SK-N-SH (cell line): Measurements from ENCODE around the gene RBM47.

ENCODE experiments used
- CHD2 ChIP-seq: fragments of 150-350 bp; IDR thresholded peaks from 2 replicates; pipeline ENCODE4 v1.6.1; 2018; ENCODE audit warnings: low read length; ENCODE audit not compliant: partially characterized antibody
- EP300 ChIP-seq, 2 experiments: IDR thresholded peaks; 2 replicates each; pipeline versions ENCODE4 v1.4.0 to v1.6.1; 2012; ENCODE audit warnings: borderline replicate concordance in 1 of 2, low read depth in 1 of 2, low read length in 1 of 2
- EZH2phosphoT487 ChIP-seq: fragments of 200-600 bp; sonication (generic); IDR thresholded peaks from 2 replicates; pipeline ENCODE4 v1.6.1; 2017; ENCODE audit warnings: low read depth, mixed run types, mild to moderate bottlenecking, antibody characterized with exemption, moderate library complexity, borderline replicate concordance
- NFIC ChIP-seq: IDR thresholded peaks from 2 replicates; pipeline ENCODE4 v1.4.0; 2012; ENCODE audit warnings: borderline replicate concordance
- POLR2AphosphoS5 ChIP-seq: IDR thresholded peaks from 2 replicates; pipeline ENCODE4 v1.6.1; 2012; ENCODE audit warnings: low read depth, low read length
- RCOR1 ChIP-seq: fragments of 150-350 bp; IDR thresholded peaks from 2 replicates; pipeline ENCODE4 v1.6.1; 2017; ENCODE audit warnings: antibody characterized with exemption, low read length
- RFX5 ChIP-seq: IDR thresholded peaks from 2 replicates; pipeline ENCODE4 v1.6.1; 2012; ENCODE audit warnings: mild to moderate bottlenecking, improper control_type of control experiment, low read length
- RXRA ChIP-seq: IDR thresholded peaks from 2 replicates; pipeline ENCODE4 v1.4.0; 2012; ENCODE audit warnings: low read depth, mild to moderate bottlenecking, borderline replicate concordance
- SIN3A ChIP-seq: IDR thresholded peaks from 2 replicates; pipeline ENCODE4 v1.6.1; 2012; ENCODE audit warnings: low read depth, mild to moderate bottlenecking, low read length, moderate library complexity, borderline replicate concordance
- TAF1 ChIP-seq: IDR thresholded peaks from 2 replicates; pipeline ENCODE4 v1.6.1; 2012; ENCODE audit warnings: low read depth, mild to moderate bottlenecking, low read length, moderate library complexity, borderline replicate concordance
- USF1 ChIP-seq: IDR thresholded peaks from 2 replicates; pipeline ENCODE4 v1.4.0; 2012; ENCODE audit warnings: low read depth, borderline replicate concordance
- TF ChIP-seq, protein P1 (sequence below): IDR thresholded peaks from 2 replicates; pipeline ENCODE4 v1.4.0; 2012; ENCODE audit warnings: low read depth
- TF ChIP-seq, protein P2 (sequence below): fragments of 200-600 bp; sonication (generic); IDR thresholded peaks from 2 replicates; pipeline ENCODE4 v1.6.1; 2017; ENCODE audit warnings: antibody characterized with exemption, mild to moderate bottlenecking, moderate library complexity
- TF ChIP-seq, protein P3 (sequence below): IDR thresholded peaks from 2 replicates; pipeline ENCODE4 v1.6.1; 2012; ENCODE audit warnings: mild to moderate bottlenecking, low read depth, low read length, moderate library complexity

DNA sequence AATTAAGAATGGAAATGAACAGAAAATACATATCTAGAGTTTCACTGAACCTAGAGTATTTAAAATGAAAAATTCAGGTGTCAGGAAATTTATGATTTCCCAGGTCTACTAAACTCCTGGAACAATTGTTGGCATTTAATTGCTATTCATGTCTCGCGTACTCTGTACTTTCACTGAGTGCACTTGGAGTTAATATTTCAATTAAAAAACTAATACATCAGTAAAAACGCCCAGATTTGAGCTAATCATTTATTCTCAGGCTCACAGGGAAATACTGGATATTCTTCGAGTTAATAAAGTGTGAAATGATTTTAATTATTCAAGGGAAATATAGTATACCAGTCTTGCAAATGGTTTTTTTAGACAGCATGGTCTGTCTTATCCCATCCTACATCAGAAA lies 168.6 kb downstream of the RBM47 start:
- TF ChIP-seq, protein P1, sequence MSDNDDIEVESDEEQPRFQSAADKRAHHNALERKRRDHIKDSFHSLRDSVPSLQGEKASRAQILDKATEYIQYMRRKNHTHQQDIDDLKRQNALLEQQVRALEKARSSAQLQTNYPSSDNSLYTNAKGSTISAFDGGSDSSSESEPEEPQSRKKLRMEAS = no peak
- TF ChIP-seq TAF1 (no peak), SIN3A (no peak), CHD2 (no peak), POLR2AphosphoS5 (no peak), USF1 (no peak), RFX5 (no peak), EP300 (IDR thresholded peaks at IDR 0.05; ENCODE audit: borderline replicate concordance in 1 of 2, low read depth in 1 of 2, low read length in 1 of 2) (no peak), RCOR1 (no peak), NFIC (no peak), RXRA (no peak), EZH2phosphoT487 (no peak)
- TF ChIP-seq, protein P2, sequence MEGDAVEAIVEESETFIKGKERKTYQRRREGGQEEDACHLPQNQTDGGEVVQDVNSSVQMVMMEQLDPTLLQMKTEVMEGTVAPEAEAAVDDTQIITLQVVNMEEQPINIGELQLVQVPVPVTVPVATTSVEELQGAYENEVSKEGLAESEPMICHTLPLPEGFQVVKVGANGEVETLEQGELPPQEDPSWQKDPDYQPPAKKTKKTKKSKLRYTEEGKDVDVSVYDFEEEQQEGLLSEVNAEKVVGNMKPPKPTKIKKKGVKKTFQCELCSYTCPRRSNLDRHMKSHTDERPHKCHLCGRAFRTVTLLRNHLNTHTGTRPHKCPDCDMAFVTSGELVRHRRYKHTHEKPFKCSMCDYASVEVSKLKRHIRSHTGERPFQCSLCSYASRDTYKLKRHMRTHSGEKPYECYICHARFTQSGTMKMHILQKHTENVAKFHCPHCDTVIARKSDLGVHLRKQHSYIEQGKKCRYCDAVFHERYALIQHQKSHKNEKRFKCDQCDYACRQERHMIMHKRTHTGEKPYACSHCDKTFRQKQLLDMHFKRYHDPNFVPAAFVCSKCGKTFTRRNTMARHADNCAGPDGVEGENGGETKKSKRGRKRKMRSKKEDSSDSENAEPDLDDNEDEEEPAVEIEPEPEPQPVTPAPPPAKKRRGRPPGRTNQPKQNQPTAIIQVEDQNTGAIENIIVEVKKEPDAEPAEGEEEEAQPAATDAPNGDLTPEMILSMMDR = no peak
- TF ChIP-seq, protein P3, sequence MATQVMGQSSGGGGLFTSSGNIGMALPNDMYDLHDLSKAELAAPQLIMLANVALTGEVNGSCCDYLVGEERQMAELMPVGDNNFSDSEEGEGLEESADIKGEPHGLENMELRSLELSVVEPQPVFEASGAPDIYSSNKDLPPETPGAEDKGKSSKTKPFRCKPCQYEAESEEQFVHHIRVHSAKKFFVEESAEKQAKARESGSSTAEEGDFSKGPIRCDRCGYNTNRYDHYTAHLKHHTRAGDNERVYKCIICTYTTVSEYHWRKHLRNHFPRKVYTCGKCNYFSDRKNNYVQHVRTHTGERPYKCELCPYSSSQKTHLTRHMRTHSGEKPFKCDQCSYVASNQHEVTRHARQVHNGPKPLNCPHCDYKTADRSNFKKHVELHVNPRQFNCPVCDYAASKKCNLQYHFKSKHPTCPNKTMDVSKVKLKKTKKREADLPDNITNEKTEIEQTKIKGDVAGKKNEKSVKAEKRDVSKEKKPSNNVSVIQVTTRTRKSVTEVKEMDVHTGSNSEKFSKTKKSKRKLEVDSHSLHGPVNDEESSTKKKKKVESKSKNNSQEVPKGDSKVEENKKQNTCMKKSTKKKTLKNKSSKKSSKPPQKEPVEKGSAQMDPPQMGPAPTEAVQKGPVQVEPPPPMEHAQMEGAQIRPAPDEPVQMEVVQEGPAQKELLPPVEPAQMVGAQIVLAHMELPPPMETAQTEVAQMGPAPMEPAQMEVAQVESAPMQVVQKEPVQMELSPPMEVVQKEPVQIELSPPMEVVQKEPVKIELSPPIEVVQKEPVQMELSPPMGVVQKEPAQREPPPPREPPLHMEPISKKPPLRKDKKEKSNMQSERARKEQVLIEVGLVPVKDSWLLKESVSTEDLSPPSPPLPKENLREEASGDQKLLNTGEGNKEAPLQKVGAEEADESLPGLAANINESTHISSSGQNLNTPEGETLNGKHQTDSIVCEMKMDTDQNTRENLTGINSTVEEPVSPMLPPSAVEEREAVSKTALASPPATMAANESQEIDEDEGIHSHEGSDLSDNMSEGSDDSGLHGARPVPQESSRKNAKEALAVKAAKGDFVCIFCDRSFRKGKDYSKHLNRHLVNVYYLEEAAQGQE = no peak
